CD4-positive, alpha-beta T cell treated with Interferon alpha-2 for 1 hour (primary cell): ENCODE data around the gene CDO1.

Source experiments
- DNase-seq, 2 donors: peaks; one replicate each; pipeline ENCODE4 v3.0.0-alpha.2; 2020 to 2022

The CDO1 gene

DNA sequence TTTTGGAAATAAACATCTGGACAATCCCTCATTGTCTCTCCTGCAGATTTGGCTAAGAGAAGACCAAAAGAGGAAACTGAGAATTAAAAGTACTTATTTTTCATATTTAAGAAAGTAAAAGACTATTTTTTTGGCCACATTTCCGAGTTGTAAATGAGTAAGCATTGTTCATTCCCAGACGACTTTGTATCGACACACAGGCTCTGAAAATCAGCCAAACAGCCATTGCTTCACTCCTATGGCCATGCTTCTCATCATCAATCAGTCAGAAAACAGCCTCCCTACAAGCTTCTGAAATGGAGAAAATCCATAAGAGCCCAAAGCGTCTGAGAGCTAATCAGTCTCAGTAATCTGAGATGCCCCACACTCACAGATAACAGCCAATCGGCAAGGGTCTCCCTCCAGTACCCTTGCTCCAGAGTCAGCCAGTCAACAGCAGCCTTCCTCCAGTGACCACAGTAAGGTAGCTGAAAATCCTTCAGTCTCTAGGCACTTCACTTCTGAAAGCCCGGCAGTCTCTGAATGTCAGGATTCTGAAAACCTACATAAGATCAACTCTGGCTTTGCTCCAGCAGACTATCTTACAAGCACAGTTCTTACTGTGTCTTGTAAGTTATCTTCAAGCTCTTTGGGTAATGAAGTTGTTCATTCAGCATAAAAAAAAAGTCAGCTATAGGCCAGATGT, 30.9 kb downstream of the CDO1 start:
- DNase-seq = no peak

DNA sequence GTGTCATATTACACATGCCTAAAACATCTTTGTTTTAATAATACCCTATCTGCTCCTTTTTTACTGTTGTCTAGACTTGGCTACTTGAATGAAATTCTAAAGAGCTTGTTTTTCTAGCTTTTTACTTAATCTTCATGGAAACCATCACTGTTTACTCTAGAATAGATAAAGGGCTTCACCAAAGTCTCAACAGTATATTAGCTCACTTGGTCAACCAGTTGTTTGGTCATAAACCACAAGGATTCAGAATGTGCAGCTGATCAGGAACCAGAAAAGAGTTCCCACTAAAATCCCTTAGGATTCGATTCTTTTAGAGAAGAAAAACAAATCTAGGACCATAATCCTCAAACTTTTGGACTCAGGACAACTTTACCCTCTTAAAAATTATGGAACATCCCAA, 38.0 kb downstream of the CDO1 start:
- DNase-seq = no peak

DNA sequence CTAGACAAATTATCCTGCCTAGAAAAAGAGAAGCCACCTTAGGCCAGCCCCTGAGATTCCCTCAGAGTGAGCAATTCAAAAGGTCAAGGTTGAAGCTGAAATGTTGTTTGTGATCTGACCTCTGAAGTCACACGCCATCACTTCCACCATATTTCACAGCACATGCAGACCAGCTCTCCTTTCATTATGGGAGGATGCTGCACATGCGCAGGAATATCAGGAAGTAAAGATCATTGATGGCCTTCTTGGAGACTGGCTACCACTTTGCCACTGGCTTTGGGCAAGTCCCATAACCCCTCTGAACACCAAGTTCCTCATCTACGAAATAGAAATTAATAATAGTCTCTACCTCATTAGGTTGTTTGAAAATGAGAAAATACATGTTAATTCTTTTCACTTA, 39.5 kb downstream of the CDO1 start:
- no peak for DNase-seq

DNA sequence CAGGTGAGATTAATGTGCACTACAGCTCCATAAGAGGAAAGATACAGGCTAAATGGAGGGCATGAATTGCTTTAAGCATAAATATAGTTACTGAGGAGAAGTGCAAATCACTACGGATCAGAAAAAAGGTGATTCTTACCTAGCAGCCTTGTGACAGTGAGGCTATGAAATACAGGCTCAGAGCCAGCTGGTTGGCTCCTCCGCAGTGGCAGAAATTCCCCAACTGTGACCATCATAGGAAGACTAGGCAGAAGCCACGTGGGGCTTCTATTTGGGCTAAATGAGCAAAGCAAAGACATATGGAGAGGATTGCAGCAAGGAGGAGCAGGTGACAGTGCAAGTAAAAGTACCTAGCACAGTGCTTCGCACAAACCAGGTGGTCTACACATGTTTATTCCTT, 40.5 kb downstream of the CDO1 start:
- no peak for DNase-seq

DNA sequence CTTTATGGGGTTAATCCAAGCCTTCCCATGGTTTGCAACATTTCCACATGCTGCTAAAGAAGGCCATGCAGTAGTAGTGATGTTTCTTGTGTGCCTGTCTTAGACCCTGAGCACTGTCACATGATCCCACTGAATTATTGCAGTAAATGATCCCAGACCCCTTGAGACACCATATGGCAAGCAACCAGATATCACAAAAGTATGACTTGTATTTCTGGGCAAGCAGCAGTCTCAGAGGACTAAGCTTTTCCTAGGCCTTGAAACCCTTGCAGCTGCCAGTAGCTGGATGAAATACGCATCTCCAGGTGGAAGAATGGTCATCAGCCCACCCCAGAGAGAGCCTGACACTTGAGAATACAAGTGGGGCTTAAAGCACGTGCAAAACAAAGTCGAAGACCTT, 41.8 kb downstream of the CDO1 start:
- no peak for DNase-seq

DNA sequence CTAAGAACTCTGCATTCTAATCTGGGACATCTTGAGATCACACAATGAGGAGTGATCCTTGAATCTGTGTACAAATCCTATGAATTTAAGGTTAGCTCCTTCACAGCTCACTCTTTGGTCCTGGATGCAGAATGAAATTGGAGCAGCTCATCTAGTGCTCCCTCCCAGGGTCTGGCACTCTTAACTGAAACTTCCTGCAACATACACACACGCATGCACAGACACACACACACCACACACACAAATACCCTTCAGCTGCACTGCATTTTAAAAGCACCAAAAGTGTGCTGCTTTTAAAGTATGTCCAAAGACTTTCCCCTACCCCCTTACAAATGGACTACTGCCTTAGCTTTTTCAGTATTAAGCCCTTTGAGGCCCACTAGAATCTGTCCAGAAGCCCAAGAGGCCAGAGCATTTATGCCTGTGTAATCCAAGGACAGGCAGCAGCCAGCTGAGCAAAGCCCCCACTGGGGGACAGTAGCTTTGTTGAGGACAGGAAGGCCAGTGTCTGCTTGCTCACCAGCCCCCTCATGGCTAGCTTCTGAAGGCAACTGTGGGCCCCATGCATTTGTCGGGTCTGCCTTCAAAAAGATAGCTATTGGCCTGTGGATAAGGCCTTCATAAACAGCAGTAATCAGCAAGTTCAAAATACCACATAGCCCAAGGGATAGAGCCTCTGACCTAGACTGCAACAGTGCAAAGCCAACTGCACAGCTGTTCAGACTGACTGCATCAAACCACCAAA, 43.6 kb downstream of the CDO1 start:
- no peak for DNase-seq

DNA sequence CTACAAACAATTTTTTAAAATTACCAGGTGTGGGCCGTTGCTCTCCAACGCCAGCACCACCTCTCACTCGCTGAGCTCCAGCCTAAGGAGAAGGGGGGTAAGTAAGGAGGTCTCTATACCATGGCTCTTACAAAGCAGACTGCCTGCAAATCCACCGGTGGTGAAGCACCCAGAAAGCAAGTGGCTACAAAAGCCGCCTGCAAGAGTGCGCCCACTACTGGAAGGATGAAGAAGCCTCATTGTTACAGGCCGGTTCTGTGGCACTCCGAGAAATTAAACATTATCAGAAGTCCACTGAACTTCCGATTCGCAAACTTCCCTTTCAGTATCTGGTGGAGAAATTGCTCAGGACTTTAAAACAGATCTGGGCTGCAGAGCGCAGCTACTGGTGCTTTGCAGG, 46.0 kb downstream of the CDO1 start:
- no peak for DNase-seq

DNA sequence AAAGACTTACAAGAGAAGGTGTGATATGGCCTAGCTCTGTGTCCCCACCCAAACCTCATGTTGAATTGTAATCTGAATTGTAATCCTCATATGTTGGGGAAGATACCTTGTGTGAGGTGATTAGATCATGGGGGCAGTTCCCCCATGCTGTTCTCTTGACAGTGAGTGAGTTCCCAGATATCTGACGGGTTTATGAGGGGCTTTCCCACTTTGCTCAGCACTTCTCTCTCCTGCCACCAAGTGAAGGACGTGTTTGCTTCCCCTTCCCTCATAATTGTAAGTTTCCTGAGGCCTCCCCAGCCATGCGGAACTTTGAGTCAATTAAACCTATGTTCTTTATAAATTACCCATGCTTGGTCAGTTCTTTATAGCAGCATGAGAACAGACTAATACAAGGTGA, 49.0 kb downstream of the CDO1 start:
- DNase-seq = no peak

DNA sequence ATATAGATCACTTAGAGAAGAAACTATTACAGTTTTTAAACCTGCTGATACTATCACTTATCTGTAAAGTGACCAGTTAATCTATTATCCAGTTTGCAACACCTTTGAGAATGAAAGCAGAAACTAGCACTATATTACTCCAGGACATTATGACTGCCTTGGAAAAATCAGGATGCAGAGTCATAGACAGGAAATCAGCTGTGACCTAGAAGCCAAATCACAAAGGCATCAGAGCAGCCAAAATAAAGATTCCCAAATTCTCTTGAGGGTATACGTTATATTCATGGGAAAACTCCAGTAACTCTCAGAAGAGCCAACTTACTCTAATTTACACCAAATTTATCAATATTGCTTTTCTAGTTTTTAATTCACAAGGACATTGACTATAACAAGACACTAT, 49.9 kb downstream of the CDO1 start:
- DNase-seq = no peak

DNA sequence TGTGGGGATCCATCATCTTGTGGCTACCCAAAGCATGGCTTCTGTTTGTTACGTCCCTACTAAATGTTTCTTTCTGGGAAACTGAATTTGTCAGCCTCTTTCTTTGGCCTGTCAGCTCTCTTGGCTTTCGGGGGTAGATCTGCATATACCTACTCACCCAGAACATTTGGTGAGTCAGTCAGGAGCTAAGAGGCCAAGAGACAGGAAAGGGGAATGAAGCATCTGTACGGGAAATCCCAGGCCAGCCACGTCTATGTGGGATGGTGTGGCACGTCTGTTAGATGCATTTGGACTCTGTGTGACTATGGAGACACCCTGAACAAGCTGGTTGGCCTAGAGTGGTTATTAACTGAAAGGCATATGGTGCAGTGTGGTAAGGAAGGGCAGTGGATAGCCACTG, 58.1 kb downstream of the CDO1 start:
- DNase-seq = no peak

DNA sequence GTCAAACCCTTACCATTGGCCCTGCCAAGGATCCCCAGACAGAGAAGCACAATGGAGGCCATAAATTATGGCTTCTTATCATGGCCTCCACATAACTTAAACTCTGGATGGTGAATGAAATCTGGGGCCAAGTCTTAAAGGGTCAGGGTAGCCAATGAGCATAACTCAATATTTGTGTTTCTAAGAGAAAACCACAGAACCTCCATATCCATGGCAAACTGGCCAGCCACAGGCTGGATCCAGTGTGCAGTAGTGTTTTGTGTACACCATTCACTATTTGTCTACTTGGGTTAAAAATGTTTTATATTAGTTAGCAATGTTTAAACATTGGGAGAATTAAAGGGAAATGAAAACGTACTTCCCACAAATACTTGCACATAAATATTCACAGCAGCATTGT, 60.8 kb downstream of the CDO1 start:
- DNase-seq = no peak
